ENCODE data around the gene TMEM255B.

Gene TMEM255B

DNA sequence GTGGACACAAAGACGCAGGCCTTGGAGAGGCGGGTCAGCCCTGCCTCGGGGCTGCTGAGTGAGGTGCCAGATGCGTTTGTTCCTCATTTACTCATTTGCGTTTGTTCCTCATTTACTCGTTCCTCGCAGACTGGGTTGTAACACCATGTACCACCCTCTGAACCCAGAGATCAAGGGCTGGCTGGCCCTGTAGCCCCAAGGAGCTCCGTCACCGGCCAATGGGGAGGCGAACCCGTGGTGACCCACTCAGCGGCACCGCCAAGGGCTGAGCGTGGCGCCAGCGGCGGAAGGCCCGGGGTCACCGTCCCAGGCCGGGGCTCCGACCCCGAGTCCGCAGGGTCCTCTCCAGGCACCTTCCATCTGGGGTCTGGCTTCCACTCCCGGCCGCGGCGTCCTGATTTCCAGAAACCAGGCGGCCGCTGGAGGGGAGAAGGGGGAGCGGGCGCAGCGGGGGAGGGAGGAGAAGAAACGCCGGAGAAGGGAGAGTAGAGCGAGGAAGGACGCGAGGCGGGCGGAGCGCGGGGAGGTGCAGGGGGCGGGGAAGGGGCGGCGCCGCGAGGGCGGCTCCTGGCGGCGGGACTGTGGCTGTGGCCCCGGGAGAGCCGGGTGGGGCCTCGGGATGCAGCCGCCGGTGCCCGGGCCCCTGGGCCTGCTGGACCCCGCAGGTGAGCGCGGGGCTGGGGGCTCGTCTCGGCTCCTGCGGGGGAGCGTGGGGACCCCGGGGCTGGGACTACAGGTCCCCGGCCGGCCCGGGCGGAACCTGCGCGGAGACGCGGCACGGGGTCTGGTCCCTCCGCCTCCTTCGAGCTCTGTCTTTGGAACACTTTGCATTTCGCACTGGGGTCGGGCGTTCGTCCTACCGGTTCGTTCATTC lies at the start of gene TMEM255B:
TSS of gene TMEM255B (plus strand) at position 576 of the 874 bp plus-strand sequence. CDS start at position 620, 44 bp downstream.
- peak; percentile 67 to 71 for DNase-seq

DNA sequence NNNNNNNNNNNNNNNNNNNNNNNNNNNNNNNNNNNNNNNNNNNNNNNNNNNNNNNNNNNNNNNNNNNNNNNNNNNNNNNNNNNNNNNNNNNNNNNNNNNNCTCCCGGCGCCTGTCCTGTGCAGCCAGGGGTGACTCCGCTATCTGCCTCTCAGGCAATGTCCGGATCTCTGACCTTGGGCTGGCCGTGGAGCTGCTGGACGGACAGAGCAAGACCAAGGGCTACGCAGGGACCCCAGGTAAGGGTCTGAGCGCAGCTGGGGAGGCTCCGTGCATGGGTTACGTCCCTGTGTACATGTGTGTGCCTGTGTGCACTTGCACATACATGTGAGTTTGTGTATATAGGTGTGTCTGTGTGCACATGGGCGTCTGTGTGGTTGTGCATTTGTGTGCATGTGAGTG lies 36.1 kb upstream of the TMEM255B start:
- DNase-seq = no peak

DNA sequence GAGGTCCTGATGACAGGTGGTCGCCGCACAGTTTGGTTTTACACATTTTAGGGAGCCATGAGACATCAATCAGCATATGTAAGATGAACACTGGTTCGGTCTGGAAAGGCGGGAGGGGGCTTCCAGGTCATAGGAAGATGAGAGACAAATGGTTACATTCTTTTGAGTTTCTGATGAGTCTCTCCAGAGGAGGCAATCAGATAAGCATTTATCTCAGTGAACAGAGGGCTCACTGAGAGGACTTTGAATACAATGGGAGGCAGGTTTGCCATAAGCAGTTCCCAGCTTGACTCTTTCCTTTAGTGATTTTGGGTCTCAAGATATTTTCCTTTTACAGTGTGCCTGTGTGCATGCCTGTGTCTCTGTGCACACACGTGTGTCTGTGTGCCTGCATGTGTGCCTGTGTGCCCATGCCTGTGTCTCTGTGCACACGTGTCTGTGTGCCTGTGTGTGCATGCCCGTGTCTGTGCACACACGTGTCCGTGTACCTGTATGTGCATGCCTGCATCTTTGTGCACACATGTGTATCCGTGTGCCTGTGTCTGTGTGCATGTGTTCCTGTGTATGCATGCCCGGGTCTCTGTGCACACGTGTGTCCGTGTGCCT lies 35.5 kb upstream of the TMEM255B start:
- DNase-seq = no peak

DNA sequence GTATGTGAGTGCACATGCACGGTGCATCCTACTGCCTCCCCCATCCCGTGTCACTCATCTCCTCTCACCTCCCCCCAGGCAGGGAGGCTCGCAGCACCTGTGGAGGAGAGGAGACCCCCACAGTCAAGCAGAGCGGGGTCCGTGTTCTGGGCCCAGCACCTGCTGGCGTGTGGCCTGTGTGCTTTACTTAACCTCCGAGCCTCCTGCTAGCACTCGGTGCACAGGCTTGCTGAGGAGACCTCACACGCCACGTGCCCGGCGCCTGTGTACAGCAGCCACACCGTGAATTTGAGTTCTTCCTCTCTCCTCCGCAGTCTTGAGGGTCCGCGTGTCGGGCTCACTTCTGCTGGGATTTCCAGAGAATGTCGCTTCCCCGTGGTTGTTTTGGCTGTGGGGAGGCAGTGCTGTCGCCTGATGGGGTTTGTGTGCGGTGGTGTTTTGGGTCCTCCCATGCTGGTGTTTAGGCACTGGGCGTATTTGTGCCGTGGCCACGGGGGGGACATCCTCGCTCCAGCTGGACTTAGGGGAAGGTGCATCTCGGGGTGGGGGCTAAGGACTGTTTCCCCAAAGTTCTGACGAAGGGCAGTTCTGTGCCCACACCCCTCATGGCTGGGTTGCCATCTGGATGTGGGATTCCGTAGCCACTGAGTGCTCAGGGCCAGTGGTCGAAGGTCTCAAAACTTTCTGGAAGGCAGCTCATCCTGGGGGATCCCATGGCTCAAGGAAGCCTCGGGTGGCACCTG lies 34.8 kb upstream of the TMEM255B start:
- DNase-seq = no peak

- DNase-seq = peak; percentile 86 to 89
Observed at GRCh38 chr13:113724780-113725315, 34.2 kb upstream of the TMEM255B start.

- peak; percentile 57 to 75 for DNase-seq
Observed at GRCh38 chr13:113725329-113726105, 33.5 kb upstream of the TMEM255B start.

DNA sequence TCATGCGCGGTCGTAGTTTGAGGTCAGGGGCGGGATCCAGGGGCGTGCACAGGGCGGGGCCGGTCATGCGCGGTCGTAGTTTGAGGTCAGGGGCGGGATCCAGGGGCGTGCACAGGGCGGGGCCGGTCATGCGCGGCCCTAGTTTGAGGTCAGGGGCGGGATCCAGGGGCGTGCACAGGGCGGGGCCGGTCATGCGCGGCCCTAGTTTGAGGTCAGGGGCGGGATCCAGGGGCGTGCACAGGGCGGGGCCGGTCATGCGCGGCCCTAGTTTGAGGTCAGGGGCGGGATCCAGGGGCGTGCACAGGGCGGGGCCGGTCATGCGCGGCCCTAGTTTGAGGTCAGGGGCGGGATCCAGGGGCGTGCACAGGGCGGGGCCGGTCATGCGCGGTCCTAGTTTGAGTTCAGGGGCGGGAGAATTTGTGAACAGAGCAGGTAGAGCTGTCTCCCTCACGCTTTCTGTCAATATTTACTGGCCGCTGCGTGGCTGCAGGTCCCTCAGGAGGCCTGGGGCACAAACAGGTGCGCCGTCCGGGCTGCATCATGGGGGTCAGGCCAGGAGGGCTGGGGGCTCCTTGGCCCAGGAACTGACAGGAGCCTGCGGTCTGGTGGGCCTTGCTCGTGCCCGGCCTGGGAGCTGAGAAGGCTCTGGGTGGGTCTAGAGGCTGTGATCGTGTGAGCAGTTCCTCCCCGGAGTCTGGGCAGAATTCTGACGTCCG lies 32.8 kb upstream of the TMEM255B start:
- peak in 1 of 2 donors; percentile 39 for DNase-seq

GRCh38 chr13:113726961-113727411 lies 32.0 kb upstream of the TMEM255B start:
- no peak for DNase-seq

- DNase-seq = no peak
Observed at GRCh38 chr13:113728571-113729054, 30.4 kb upstream of the TMEM255B start.

GRCh38 chr13:113729187-113730019 lies 29.6 kb upstream of the TMEM255B start:
- DNase-seq = no peak

DNA sequence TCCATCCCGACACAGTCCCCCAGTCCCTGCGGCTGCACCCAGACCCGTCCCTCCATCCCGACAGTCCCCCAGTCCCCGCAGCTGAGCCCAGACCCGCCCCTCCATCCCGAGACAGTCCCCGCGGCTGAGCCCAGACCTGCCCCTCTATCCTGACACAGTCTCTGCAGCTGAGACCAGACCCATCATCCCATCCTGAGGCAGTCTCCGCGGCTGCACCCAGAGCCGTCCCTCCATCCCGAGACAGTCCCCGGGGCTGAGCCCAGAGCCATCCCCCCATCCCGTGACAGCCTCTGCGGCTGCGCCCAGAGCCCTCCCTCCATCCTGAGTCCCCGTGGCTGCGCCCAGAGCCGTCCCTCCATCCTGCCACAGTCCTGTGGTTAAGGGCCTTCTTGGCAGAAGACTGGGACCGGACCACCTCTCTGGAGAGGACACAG lies 28.8 kb upstream of the TMEM255B start:
- DNase-seq = no peak

DNA sequence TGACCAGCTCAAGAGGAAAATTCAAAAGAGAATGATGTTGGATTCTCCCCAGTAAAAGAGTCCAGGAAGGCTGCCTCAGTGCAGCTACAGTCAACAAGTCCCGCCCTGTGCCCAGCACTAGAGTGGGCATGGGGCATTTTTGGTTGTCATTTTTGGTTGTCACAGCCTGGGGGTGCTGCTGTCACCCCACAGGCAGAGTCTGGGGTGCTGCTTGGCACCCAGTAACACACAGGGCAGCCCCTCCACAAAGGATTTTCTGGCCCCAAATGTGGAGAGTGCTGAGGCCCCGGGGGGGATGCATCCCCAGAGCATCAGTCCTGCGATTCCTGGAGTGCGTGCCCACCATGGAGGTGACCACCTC lies 28.2 kb upstream of the TMEM255B start:
- DNase-seq = no peak

DNA sequence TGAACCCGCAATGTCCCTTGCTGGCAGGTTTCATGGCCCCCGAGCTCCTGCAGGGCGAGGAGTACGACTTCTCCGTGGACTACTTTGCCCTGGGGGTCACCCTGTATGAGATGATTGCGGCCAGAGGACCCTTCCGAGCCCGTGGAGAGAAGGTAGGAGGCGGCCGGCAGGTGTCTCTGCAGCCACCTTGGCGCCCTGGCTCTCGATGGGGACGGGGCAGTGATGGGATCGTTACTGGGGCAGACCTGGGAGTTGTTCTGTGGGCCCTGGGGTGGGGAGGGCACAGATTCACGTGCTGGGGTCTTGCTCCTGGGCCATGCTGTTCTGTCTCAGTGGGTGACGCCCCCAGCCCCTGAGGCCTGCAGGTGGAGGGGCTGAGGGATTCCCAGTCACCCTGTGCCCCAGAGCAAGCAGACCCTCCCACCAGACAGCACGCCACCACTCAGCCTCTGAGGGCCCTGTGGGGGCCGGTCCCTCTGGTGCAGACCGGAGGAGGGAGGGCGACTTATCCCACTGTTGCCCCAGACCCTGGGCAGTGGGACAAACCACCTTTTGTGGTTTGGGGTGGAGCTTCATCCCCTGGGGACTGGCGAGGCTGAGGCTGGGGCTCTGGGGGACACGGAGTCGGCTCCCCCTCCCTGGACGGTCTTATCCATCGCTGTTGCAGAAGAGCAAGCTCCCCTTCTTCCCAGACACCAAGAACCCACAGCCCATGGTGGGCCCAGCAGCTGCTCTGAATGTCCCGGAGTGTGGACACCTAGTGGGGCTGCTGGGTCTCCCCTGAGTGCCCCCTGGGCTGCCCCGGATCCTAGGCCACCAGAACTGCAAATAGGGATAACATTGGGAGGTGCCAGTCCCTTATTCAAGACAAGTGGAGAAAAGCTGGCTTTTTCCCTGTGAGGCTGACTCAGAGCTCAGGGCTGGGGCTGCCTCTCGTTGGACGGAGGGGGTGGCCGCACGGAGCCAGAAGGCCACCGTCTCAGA lies 27.5 kb upstream of the TMEM255B start:
- no peak for DNase-seq

- DNase-seq = no peak
Observed at GRCh38 chr13:113732176-113732960, 26.7 kb upstream of the TMEM255B start.

- no peak for DNase-seq
Observed at GRCh38 chr13:113732961-113733950, 25.8 kb upstream of the TMEM255B start.

- no peak for DNase-seq
Observed at GRCh38 chr13:113734099-113734825, 24.8 kb upstream of the TMEM255B start.

GRCh38 chr13:113734826-113735125 lies 24.2 kb upstream of the TMEM255B start:
- DNase-seq = no peak

Measured in CD4-positive, alpha-beta T cell treated with Interleukin-1 beta for 1 hour (primary cell).